IPS-NIHi7 (cell line): ENCODE measurements around the gene HACD1.
"Not testable (repeated sequence)": the region's sequence is repeated elsewhere in the genome, so short reads cannot be mapped to it uniquely, and the experiment has no call there.

Experiments
- DNase-seq: peaks from one replicate; pipeline ENCODE4 v3.0.0; 2012; ENCODE audit warnings: mixed read lengths; ENCODE audit errors: extremely low spot score

Gene HACD1

DNA sequence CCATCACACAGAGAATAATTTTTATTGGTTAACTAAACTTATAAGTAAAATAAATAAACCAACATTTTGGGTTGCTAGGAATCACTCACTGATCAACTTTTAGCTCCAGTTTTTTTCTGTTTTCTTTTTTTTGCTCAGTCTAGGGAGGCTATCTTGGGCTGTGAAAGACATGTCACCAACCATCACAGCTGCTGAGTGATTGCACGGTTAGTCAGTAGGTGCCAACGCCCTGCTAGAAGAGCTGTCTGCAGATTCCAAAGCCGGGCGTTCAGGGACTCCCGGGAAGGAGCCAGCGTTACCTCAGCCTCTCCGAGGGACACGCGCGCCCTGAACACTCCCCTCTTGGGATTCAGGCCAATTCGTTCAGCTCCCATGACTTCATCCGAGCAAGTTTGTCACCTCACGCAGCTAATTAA, 26.2 kb upstream of the HACD1 start:
- DNase-seq: peak; percentile 56

DNA sequence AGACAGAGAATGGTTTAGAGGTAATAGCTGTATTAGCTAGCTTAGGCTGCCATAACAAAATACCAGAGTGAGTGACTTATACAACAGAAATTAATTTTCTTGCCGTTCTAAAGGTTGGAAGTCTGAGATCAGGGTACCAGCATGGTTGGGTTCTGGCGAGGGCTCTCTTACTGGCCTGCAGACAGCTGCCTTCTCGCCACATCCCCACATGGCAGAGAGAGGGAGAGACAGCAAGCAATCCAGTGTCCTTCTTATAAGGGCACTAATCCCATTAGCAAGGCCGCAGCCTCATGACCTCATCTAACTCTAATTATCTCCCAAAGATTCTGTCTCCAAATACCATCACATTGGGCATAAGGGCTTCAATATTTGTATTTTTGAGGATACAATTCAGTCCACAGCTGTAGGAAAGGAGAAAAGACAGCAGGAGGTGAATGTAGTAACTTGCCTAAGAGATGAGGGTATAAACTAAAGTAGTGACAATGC, 23.2 kb upstream of the HACD1 start:
- DNase-seq: no peak

DNA sequence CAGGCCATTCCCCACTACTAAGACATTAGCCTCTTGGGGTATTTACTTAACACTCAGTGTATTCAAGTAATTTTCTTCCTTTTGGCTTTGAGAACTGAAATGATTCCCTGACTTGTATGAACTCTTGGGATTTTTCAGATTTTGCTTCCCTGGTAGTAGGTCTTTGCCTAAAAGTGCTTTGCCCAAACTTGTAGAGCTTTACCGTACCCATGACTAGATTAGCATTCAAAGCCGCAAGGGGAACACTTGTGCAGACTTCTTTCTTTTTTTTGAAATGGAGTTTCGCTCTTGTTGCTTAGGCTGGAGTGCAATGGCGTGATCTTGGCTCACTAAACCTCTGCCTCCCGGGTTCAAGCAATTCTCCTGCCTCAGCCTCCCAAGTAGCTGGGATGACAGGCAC, 20.7 kb upstream of the HACD1 start:
- DNase-seq: no peak

DNA sequence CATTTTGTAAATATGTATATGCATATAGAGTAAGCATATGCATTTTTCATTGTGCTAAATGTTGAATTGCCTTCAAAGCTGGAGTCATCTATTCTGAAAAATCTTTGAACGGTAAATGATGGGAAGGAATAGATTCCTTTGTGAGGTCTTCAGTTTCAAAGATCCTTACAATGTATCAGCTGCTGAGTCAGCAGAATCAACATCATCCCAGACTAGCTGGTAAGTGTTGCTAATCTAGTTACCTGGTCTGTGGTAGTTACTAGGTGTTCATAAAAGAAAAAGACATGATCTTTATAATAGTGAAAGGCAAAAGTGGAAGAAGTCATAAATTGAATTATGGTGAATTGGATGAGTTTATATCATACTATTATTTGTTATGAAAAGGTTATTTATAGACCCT, 16.2 kb upstream of the HACD1 start:
- DNase-seq: no peak

DNA sequence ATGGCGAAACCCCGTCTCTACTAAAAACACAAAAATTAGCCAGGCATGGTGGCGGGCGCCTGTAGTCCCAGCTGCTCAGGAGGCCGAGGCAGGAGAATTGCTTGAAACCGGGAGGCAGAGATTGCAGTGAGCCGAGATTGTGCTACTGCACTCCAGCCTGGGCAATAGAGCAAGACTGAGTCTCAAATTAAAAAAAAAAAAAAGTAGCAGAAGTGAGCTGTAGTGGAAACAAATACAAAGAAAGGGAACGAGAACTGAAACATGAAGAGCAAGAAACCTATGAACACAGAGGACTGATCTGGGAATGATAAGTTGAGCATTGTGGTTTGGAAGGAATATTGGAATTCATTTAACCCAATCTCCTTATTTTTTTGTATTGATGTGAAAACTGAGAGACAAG, 15.4 kb upstream of the HACD1 start:
- not testable (repeated sequence) for DNase-seq

DNA sequence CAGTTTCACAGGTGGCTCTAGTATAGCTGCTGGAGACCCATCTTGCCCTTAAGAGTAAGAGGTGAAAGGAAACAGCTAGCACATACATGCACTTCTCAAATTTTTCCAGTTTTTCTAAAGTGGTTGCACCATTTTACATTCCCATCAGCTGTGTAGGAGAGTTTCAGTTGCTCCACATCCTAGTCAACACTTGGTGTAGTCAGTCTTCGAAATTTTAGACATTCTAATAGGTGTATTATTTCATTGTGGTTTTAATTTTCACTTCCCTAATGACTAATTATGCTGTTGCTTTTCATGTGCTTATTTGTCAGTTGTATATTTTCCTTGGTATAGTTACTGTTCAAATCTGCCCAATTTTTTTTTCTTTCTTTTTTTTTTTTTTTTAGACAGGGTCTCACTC, 9.5 kb upstream of the HACD1 start:
- no peak for DNase-seq

DNA sequence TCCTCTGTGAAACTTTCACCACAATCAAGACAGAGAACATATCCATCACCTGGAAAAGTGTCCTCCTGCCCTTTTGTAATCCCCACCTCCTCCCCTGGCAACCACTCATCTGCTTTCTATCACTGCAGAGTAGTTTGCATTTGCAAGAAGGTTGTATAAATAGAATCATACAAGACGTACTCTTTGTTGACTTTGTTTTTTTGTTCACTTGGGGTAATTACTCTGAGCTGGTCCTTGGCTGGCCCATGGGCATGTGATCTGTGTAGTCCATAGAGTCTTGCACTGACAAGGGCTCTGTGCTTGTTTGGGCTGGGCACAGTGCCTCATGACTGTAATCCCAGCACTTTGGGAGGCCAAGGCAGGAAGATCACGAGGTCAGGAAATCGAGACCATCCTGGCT, 7.8 kb upstream of the HACD1 start:
- no peak for DNase-seq

DNA sequence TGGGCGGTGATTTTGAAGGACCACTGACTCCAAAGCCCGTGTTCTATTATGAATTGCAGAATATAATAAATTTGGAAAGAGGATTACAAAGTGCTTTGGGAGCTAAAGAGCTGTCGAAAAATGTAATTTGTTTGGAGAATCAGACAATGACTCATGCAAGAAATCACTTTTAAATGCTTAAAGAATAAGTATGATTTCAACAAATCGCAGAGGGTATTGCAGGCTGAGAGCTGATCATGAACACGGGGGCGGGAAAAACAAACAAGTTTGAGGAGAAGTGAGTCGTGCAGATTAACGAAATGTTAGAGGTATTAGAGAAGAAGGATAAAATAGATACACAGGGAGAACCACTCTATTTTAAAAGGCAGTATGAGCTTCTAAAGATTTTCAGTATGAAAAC, 4.9 kb upstream of the HACD1 start:
- no peak for DNase-seq

DNA sequence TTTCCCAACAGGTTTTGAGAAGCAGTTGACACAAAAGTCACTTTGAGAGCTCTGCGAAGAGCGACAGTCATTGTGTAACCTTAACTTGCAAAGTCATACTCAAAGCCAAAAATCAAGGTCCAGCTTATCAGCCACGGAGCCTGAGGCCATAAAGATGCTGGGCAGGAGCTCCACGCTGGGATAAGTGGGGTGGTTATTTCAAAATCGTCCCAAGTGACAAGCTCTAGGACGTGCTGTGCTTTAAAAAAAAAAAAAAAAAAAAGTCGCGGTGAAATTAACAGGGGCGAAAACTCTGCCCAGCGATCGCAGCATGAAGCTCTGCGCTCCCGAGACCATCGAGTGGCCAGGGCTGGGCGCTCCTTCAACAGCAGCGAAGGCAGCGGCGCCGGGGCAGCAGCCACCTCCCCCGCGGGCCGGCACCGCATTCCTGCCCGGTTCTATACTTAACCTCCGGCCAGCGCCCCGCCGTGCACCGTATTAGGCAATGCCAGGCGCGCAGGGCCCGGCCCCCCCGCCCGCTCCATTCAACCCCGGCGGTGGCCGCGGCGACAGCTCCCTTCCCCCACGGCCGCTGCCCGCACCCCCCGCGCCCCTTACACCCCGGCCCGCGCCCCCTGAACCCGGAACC, 657 bp downstream of the HACD1 start:
- peak; percentile 83 for DNase-seq

DNA sequence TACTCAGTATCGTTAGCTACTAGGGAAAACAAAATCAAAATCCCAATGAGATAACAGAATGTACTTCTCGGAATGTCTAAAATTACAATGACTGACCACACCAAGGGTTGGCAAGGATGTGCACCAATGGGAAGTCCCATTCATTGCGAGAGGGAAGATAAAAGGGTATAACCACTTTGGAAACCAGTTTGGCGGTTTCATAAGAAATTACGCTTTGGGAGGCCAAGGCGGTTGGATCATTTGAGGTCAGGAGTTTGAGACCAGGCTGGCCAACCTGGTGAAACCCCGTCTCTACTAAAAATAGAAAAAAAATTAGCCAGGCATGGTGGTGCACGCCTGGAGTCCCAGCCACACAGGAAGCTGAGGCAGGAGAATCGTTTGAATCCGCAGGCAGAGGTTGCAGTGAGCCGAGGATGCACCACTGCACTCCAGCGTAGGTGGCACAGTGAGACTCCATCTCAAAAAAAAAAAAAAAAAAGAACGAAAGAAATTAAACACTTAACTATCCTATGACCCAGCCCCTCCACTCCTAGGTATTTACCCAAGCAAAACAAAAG, 7.6 kb downstream of the HACD1 start:
- no peak for DNase-seq

DNA sequence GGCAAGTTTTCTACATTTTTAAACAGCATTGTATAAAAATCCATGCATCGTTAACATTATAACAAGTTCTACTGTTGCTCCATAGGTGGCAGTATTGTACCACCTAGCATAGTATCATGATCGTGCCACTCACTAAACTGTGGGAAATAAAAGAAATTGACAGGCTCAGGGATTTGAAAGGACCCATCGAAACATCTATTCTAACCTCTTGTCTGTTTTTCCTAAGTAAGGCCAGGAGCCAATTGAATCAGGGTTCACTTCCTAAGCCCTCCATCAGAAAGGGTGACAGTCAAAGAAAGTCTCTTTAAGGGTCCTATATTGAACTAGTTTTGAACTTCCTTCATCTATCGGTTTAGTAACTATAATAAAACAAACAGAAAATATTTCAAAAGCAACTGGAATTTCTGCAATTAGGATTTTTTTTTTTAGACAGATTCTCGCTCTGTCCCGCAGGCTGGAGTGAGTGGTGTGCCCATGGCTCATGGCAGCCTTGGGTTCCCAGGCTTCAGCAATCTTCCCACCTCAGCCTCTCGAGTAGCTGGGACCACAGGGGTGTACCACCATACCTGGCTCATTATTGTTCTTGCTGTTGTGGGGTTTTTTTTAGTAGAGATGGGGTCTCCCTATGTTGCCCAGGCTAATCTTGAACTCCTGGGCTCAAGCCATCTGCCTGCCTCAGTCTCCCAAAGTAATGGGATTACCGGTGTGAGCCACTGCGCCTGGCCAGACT, 9.4 kb downstream of the HACD1 start:
- peak; percentile 46 for DNase-seq

DNA sequence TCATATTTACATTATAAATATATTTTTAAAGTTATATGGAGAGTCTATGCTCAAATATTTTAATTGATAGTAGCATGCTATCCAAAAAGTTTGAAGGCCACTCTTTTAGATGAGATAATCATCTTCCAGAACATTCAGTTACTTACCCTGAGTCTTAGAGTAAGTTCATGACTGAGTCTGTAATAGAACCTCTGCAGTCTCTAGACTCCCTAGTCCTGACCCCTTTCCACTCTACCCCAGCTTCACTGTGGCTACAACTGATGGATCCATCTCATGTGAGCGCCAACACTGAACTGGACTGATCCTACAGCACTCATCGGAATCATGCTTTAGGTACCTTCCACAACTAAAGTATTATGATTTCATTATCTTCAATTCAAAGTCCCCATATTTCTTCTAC, 10.1 kb downstream of the HACD1 start:
- DNase-seq: no peak

DNA sequence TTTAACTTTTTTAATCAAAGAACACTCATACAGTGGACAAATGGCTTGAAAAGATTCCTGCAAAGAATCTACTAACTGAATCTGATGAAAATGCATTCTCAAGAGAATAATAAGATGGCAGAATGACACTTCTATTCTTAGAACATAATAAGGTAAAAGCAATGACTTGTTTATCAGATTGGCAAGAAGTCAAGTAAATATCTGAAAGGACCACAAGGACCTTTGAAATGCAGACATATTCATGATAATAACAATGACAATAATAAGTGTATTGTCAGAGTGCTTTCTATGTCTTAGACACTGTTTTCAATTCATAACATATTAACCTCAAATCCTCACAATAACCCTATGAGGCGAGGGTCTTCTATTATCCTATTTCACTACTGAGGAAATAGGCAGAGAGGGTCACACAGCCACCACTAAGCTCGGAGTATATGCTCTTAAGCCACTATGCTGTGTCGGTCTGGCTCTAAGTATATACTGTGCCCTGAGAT, 10.6 kb downstream of the HACD1 start:
- no peak for DNase-seq

DNA sequence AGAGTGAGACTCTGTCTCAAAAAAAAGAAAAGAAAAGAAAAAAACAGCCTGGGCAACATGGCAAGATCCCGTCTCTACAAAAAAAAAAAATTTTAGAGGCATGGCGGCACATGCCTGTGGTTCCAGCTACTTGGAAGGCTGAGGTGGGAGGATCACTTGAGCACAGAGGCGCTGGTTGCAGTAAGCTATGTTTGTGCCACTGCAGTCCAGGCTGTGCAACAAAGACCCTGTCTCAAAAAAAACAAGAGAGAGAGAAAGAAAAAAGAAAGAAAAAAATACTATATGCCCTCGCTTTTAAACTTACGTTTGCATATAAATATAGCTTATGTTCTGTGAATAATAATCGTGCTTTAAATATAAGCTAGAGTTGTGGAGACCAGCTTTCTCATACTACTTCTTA, 11.2 kb downstream of the HACD1 start:
- no peak for DNase-seq

DNA sequence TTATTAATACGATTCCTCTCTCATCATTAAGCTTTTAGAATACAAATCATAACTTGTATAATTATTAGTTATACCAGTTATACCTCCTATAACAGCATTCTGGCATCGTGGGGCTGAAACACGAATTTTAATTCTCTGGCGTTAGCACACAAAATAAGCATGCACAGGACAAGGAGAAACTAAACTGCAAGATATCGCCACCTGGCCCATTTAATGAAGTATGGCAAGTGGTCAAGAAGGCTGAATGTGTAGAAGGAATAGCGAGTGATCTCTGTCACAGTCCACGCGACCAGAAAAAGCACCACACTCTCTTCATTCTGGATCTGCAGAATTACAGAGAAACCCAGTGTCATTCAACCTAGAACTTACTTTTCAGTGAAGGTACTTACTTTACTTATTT, 18.1 kb downstream of the HACD1 start:
- DNase-seq: peak; percentile 25

DNA sequence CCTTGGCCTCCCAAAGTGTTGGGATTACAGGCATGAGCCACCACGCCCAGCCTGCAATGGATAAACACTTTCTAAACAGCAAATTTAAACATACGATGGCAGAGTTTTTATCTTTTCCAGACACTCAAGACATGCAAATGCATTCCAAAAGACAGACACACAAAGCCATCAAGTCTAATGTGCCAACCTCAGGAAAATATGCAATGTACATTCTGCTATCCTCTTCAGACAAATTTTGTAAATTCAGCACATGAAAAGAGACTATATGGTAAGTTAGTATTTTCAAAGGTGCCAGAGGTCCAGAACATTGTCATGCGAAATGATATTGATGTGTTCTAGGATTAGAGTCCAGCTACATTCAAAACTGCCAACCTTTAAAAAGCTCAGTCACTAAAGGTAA, 19.8 kb downstream of the HACD1 start:
- DNase-seq: no peak

DNA sequence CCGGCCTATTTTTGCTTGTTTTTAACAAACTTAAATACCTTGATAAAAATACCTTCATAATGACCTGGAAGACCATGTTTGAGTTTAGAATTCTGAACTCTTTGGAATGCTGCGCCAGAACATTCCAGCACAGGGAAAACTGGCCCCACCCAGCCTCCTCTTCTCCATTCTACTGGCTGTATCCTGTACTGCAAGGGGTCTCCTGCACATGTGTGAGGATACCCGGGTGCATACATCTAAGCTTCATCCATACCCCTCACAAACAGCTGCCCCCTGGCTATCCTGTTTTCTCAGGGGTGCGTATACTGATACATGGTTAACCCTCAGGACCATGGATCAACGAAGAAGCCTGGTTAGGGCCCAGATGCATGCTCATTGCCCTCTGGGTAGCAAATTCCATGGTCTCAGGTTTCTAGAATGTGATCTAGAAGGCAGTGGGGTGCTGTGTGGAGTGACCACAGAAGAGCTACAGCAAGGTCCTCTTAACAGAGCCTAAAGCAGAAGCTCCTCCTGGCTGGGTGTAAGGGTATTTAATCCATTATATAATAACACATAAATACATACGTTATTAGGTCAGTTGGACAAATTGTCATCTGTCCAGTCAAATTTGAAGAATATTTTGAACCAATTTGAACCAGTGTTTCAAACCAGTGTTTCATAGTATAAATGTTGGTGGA, 26.1 kb downstream of the HACD1 start:
- DNase-seq: no peak

DNA sequence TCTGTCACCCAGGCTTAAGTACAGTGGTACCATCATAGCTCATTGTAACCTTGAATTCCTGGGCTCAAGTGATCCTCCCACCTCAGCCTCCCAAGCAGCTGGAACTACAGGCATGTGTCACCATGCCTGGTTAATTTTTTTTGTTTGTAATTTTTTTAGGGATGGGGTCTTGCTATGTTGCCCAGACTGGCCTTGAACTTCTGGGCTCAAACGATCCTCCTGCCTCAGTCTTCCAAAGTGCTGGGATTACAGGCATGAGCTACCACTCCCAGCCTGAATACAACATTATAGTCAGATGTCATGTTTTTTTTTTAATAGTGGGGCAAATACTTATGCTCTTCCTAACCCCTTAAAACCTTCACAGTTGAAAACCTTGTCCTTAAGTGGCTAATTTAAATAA, 27.9 kb downstream of the HACD1 start:
- DNase-seq: not testable (repeated sequence)

DNA sequence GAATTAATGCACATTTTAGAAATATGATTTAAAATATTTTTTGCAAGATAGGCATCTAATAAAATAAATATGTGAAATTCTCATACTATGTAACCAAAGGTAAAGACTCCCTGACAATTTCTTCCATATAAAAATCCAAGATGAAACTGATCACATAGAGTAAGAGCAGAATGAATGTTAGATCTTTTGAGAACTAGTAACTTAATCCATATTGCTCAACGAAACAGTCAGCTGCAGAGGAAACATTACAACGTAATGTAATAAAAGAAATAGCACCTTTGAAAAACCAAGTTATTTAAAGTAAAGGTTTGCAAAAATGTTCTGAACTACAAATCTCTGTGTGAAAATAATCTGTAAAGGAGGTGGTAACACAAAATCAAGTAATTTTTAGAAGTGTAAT, 28.8 kb downstream of the HACD1 start:
- no peak for DNase-seq

DNA sequence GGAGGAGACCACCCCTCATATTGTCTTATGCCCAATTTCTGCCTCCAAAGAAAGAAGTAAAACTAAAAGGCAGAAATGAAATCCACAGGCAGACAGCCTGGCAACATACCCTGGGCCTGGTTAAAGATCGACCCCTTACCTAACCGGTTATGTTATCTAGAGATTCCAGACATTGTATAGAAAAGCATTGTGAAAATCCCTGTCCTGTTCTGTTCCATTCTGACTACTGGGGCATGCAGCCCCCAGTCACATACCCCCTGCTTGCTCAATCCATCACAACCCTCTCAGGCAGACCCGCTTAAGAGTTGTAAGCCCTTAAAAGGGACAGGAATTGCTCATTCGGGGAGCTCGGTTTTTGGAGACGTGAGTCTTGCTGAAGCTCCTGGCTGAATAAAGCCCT, 29.9 kb downstream of the HACD1 start:
- not testable (repeated sequence) for DNase-seq

DNA sequence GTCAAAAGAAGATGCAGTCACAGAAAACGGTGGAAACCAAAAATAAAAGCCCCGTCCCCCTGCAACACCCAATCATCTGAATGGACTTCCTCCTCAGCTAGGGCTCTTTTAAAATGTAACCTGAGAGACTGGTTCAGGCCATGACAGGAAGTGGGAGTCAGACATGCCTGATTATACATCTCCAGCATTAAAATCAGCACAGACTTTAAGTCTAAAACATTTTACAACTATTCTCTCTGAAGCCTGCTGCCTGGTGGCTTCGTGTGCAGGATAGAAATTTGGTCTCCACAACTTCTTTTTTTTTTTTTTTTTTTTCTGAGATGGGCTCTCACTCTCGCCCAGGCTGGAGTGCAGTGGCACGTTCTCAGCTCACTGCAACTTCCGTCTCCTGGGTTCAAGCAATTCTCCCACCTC, 30.3 kb downstream of the HACD1 start:
- DNase-seq: no peak

DNA sequence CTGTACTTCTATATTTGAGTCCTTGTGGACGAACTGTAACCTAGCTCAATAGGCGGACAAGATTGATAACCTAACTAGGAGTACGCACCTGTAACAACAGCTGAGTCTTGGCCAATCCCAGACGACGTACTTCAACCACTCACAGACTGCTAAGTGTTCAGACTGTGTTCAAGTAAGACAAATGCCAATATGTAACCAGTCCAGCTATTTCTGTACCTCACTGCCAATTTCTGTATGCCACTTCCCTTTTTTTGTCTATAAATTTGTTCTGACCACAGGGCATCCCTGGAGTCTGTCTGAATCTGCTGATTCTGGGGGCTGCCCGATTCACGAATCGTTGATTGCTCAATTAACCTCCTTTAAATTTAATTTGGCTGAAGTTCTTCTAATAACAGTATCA, 32.2 kb downstream of the HACD1 start:
- DNase-seq: no peak

DNA sequence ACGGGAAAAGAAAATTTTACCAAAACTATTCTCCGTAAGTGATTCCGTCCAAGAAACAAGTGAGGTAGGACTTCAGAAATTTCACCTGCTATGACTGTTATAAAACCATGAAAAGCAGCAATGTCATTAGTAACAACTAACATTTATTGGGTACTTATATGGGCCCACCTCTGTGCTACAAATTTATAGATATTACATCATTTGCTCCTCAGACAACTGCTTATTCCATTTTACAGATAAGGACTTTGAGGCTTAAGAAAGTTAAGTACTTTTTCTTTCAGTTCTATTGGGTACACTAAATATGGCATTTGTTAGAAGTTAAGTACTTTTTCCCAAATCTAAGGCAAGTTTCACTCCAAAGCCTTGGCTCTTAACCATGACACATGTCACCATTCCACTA, 36.3 kb downstream of the HACD1 start:
- DNase-seq: no peak
